NCI-H2171 treated with DMSO at 0.1 percent for 48 hours (cell line): ENCODE data around the gene TCERG1L.
A peak's percentile ranks its signal among the peaks of the same experiment; 100 is the strongest.
"Not testable (repeated sequence)": the region's sequence is repeated elsewhere in the genome, so short reads cannot be mapped to it uniquely, and the experiment has no call there.

ENCODE experiments used
- DNase-seq: peaks from one replicate; lab custom pipeline; 2025; lab: John Stamatoyannopoulos, UW

Gene TCERG1L

GRCh38 chr10:131184503-131184902, 127.0 kb downstream of the TCERG1L start:
- no peak for DNase-seq

- DNase-seq, result no peak
Observed at GRCh38 chr10:131183546-131184045, 127.9 kb downstream of the TCERG1L start.

GRCh38 chr10:131181456-131181855, 130.1 kb downstream of the TCERG1L start:
- DNase-seq, result no peak

- DNase-seq, result no peak
Observed at GRCh38 chr10:131180740-131181415, 130.6 kb downstream of the TCERG1L start.

- no peak for DNase-seq
Observed at GRCh38 chr10:131180086-131180485, 131.4 kb downstream of the TCERG1L start.

GRCh38 chr10:131179361-131179760, 132.2 kb downstream of the TCERG1L start:
- no peak for DNase-seq

GRCh38 chr10:131178521-131179331, 132.8 kb downstream of the TCERG1L start:
- peak; percentile 78 for DNase-seq

GRCh38 chr10:131177431-131178327, 133.8 kb downstream of the TCERG1L start:
- peak; percentile 43 for DNase-seq

- no peak for DNase-seq
Observed at GRCh38 chr10:131176907-131177306, 134.6 kb downstream of the TCERG1L start.

GRCh38 chr10:131176324-131176723, 135.2 kb downstream of the TCERG1L start:
- DNase-seq, result not testable (repeated sequence)

- DNase-seq, result no peak
Observed at GRCh38 chr10:131175891-131176290, 135.6 kb downstream of the TCERG1L start.

- no peak for DNase-seq
Observed at GRCh38 chr10:131174651-131175540, 136.6 kb downstream of the TCERG1L start.

GRCh38 chr10:131174211-131174565, 137.3 kb downstream of the TCERG1L start:
- no peak for DNase-seq

- no peak for DNase-seq
Observed at GRCh38 chr10:131173484-131174210, 137.9 kb downstream of the TCERG1L start.

- DNase-seq, result no peak
Observed at GRCh38 chr10:131172433-131172832, 139.1 kb downstream of the TCERG1L start.

- DNase-seq, result no peak
Observed at GRCh38 chr10:131169146-131169545, 142.4 kb downstream of the TCERG1L start.

GRCh38 chr10:131168238-131168875, 143.2 kb downstream of the TCERG1L start:
- DNase-seq, result no peak

- DNase-seq, result no peak
Observed at GRCh38 chr10:131167036-131167860, 144.3 kb downstream of the TCERG1L start.

GRCh38 chr10:131166486-131166885, 145.0 kb downstream of the TCERG1L start:
- no peak for DNase-seq
